SU-DHL-6 (cell line): ENCODE data around the gene CADM2.

Source experiments
- CTCF ChIP-seq: fragments of 200-600 bp; sonication (generic); IDR thresholded peaks from one replicate; pipeline ENCODE4 v1.5.1; 2017; ENCODE audit warnings: antibody characterized with exemption, mild to moderate bottlenecking, low read length, moderate library complexity; ENCODE audit not compliant: insufficient read depth, poor library complexity, severe bottlenecking
- EZH2phosphoT487 ChIP-seq: fragments of 200-600 bp; sonication (generic), shearing (Covaris generic); conservative IDR thresholded peaks from 2 replicates; pipeline ENCODE4 v1.6.1; 2018; ENCODE audit warnings: mild to moderate bottlenecking, antibody characterized with exemption, low read length, moderate library complexity, mixed read lengths

DNA sequence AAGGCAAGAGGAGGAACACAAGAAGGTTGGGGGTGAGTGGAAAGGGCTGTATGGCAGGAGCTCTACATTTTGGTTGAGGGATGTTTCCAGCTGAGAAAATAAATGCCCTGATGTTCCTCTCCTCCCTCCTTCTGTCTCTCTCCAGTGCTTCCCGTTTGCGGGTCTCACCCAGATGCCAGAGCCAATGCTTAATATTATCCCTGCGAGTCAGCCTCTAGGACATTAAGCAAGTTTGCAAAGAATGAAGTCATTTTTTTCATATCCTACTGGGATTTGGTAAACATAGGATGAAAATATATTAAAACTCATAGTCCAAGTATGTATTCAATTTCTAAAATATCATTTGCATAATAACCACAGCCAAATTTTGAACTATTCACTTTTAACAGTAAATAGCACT, 295.9 kb downstream of the CADM2 start:
- TF ChIP-seq CTCF: no peak
- TF ChIP-seq EZH2phosphoT487: no peak
